RCC 7860 (cell line): ENCODE measurements around the gene DHDDS.
"Not testable (repeated sequence)": the region's sequence is repeated elsewhere in the genome, so short reads cannot be mapped to it uniquely, and the experiment has no call there.

Experiments
- DNase-seq: peaks from one replicate; pipeline ENCODE4 v3.0.0-alpha.2; 2015; ENCODE audit warnings: low spot score
- FAIRE-seq: peaks from 2 replicates; lab custom pipeline; 2012; peaks lifted over from hg19 to GRCh38; lab: Jason Lieb, UNC

DHDDS gene

DNA sequence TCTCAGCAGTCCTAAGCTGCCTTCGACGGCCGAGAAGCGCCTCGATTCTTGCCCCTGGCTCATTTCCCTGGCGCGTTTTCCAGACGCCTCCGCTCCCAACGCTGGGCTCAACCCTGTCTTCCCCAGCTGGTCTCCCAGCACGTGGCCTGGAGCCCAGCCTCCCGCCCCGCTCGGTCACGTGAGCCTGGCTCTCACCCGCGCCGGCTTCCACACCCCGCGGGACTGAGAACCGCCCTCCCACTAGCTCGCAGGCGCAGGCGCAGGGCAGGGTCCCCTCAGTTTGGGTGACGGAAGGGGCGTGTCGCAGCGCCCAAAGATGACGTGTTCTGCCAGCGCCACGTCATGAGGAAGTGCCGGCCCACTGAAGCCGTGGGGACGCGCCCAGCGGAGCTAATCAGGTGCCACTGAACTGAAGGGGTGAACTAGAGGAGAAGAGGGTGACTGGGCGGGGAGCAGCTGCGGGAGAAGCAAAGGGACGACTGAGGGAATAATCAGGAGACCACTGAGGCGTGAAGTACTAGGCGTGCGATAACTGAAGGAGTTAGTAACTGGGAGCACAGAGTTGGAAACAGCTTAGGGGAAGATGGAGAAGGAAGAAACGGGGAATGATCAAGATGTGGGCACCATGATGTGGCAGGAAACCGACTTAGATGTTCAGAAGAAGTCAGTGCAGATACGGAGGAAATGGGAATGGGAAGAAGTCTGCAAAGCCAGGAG is at the start of gene DHDDS:
TSS of gene DHDDS (plus strand) at position 343 of the 717 bp plus-strand sequence. CDS start 625 bp downstream, outside the sequence.
- DNase-seq (peak; percentile 93), FAIRE-seq (peak; percentile 75)

DNA sequence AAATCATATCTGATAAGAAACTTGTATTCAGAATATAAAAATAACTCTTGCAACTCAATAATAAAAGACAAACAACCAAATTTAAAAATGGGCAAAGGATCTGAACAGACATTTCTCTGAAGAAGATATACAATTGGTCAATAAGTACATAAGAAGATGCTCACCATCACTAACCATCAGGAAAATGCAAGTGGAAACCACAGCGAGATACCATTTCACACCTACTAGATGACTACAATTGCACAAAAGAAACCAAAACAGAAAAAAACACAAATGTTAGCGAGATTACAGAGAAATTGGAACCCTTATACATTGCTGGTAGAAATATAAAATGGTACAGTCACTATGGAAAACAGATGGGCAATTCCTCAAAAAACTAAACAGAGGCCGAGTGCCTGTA is 48.0 kb upstream of the DHDDS start:
- no peak for FAIRE-seq
- DNase-seq = no peak

DNA sequence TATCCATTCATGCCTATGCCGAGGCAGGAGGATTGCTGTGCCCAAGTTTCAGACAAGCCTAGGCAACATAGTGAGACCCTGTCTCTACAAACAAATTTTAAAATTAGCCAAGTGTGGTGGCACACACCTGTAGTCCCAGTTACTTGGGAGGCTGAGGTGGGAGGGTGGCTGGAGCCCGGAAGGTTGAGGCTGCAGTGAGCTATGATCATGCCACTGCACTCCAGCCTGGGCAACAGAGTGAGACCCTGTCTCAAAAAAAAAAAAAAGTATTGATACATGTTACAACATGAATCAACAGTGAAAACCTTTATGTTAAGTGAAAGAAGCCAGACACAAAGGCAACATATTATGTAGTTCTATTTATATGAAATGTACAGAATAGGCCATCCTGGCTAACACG is 47.1 kb upstream of the DHDDS start:
- not testable (repeated sequence) for FAIRE-seq, DNase-seq

DNA sequence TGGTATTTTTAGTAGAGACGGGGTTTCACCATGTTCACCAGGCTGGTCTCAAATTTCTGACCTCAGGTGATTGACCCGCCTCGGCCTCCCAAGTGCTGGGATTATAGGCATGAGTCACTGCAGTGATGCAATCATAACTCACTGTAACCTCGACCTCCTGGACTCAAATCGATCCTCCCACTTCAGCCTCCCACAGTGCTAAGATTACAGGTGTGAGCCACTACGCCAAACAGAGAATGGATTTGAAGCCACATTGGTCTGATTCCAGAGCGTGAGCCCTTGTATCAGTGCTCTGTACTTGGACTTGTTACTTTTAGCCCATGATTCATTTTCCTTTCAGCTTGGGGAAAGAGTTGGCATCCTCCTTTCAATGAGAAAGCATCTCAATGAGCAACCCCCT is 44.7 kb upstream of the DHDDS start:
- FAIRE-seq (peak; percentile 64), DNase-seq (peak; percentile 82)

GRCh38 chr1:26388791-26389445 is 43.2 kb upstream of the DHDDS start:
- FAIRE-seq = no peak
- DNase-seq = peak; percentile 10

GRCh38 chr1:26389604-26390247 is 42.4 kb upstream of the DHDDS start:
- no peak for DNase-seq
- FAIRE-seq = no peak

DNA sequence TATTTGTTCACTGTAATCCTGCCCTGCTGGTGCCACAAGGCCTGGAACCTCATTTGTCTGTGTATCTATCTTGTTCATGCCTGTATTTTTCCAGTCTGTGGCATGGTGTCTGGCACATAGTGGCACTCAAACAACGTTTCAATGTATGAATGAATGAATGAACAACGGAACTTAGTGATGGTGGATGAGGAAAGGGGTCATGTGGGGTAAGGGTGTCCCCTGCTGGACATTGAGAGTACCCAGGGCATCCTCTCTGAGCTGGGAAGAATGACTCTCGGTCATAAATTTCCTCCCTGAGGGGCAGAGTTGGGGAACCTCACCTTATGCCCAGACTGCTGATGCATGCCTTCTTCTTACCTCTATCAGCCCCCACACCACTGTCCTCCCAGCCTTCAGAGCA is 40.7 kb upstream of the DHDDS start:
- DNase-seq (peak; percentile 34), FAIRE-seq (no peak)

DNA sequence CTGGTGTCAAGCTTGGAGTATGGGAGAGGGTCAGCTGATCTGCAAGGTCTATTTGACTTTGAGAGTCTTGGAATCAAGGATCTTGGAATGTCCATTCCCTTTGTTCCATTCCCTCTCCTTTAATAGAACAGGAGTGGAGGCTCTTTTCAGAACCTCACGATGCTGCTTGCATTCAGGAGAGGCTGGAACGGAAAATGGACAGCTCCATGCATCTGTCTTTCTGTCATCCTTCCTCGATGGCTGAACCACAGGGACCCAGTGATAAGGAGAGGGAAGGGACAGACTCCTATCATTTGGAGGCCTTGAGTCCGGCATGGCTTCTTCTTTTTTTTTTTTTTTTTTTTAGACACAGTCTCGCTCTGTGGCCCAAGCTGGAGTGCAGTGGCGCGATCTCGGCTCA is 36.4 kb upstream of the DHDDS start:
- FAIRE-seq (no peak), DNase-seq (no peak)

- DNase-seq = no peak
- no peak for FAIRE-seq
These were observed 33.1 kb upstream of the DHDDS start for GRCh38 chr1:26399034-26399433.

DNA sequence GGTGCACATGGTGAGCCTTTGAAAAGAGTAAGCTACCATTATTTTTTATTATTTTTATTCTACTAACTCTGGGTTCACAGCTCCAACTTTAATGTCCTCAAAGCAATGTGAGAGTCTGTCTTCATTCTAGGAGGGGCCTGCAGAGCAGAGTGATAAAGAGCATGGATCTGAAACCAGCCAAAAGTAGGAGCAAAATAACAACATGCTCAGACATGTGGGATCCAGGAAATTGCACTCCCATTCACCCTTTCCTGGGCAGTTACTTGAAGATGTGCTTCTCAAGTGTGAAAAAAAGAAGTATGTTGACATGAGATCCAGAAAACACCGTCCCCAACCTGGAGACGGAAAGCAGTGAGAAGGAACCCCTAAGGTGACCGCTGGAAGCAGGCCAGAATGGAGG is 30.2 kb upstream of the DHDDS start:
- no peak for DNase-seq
- FAIRE-seq = no peak

GRCh38 chr1:26403656-26404055 is 28.5 kb upstream of the DHDDS start:
- FAIRE-seq = no peak
- DNase-seq = no peak

DNA sequence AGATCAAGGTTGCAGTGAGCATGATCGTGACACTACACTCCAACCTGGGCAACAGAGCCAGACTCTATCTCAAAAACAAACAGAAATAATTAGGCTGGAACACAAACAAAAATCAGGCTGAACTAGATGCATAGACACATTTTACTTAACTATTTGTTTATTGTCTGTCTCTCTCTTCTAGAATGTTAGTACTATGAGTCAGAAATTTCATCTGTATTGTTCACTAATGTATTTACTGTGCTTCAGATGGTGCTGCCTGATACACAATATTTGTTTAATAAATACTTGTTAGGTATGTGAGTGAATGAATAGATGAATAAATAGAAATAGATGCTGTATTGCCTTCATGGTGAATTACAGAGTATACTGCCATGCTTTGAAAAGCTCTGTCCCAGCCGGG is 27.5 kb upstream of the DHDDS start:
- DNase-seq = no peak
- FAIRE-seq = no peak

- FAIRE-seq (no peak), DNase-seq (no peak)
These were observed 26.7 kb upstream of the DHDDS start for GRCh38 chr1:26405281-26405915.

GRCh38 chr1:26408604-26409003 is 23.5 kb upstream of the DHDDS start:
- peak; percentile 41 for DNase-seq
- FAIRE-seq = no peak

DNA sequence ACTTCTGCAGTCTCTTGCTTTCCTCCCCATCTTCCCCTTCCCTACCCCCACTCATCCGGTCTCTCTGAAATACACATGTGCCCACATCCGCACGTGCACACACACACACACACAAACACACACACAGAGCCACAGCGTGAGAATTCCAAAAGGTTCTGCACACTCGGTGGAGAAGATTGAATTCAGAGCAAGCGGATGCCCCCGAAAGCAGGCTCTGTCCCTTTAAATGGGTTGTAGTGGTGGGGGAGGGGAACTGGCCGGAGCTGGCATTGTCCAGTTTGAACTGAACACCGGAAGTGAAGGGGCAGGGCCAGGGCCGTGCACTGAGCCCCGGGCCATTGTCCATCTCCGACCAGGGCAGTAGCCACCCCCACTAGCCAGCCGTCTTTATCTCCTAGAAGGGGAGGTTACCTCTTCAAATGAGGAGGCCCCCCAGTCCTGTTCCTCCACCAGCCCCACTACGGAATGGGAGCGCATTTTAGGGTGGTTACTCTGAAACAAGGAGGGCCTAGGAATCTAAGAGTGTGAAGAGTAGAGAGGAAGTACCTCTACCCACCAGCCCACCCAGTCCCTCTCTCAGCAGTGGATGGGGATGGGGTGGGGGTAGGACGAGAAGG is 22.8 kb upstream of the DHDDS start:
- no peak for DNase-seq
- no peak for FAIRE-seq

DNA sequence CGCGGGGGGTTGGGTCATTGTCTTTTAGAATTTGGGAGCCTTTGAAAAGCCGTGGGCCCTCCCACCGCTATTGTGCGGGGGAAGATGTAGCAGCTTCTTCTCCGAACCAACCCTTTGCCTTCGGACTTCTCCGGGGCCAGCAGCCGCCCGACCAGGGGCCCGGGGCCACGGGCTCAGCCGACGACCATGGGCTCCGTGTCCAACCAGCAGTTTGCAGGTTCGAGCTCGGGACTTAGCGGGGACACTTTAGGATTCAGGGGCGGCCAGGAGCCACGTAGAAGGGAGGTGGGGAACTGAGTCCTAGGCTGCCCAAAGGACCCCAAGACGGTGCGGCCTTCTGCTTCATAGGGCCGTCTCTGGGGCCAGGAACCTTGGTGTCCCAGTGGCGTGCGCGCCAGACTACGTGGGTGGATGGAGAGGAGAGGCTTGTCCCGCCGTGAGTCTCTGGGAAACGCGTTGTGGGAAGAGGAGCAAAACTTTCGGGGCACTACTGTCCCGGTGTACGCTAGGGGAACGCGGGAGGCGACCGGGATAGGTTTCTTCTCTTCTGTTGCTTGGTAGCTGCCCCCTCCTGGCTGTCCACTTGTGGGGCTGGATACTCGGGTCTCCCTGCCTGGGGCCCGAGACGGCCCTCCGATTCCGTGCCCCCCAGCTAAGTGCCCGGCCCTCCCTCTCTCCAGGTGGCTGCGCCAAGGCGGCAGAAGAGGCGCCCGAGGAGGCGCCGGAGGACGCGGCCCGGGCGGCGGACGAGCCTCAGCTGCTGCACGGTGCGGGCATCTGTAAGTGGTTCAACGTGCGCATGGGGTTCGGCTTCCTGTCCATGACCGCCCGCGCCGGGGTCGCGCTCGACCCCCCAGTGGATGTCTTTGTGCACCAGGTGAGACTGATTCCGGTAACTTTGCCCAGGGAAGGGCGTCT is 21.2 kb upstream of the DHDDS start, which contains the start of gene LIN28A:
TSS of gene LIN28A (plus strand) at position 112 of the 918 bp plus-strand sequence. CDS start at position 187, 75 bp downstream.
- DNase-seq (no peak), FAIRE-seq (no peak)

DNA sequence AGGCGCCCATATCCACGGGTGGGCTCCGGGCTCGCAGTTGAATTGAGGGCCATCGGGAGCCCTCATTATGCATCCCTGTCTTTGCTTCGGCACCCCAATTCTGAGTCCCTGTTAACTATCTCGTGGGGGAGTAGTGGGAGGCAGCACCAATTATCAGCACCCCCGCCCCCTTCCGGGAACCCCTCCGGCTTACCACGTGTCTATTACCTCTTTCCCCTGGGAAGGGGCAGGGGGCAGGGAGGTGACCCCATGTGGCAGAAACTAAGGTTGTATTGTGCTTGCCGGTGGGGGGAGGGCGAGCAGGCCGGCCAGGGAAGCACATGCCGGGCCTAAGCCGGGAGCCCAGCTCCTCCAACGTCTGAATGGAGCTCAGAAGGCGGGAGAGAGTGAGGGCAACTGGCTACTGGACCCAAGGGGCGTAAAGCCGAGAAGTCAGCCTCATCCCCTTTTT is 20.5 kb upstream of the DHDDS start:
- FAIRE-seq = no peak
- no peak for DNase-seq

DNA sequence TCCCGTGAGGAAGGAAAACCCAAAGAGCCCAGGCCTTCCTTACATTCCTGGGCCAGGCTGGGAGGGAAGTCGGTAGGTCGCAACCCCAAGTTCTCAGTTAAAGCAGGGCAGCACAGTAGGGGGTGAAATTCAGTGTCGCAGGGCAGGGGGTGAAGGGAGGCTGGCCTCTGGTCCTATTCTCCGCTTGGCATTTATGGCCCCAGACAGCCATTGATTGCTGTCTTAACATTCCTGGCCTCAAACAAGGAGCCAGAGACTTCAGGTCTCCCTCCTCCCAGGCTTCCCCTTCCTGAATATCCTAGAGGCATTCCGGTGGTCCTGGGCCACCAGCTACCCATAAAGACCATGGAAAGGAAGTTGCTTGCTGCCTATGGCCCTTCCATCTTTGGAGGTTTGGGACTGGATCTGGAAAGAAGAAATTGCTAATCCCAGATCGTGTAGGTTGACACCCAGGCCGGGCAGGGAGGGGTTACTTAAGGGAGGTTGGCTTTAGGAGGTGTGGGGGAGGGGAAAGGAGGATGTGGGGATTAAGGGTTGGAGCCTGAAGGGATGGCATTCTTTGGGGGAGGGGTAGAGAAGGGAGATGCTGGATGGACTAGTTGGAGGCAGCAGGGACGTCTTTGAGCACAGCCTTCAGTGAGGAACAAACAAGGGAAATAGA is 19.8 kb upstream of the DHDDS start:
- no peak for DNase-seq
- FAIRE-seq = no peak

DNA sequence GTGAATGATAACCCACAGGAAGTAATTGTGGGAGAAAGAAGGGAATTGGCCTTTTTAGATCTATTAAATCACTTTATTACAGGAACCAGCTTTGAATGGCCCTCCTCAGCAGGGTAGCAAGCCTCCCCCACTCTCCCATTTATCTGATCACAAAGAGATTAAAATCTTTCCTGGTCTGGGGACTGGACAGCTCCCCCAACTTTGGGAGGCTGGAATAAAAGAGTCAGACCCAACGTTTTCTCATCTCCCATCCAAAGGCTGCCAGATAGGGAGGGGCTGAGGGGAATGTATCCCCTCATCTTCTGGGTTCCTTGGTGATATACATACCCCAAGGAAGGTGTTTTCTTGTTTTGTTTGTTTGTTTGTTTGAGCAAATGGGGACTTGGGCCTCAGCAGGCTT is 19.1 kb upstream of the DHDDS start:
- FAIRE-seq (no peak), DNase-seq (no peak)
